ENCODE results near the gene FAM98B.

GRCh38 chr15:38533416-38533915 is 79.5 kb downstream of the FAM98B start:
- TF ChIP-seq CTCF (conservative IDR thresholded peaks at IDR 0.05 in 1 of 2, IDR thresholded peaks at IDR 0.05 in 1 of 2; ENCODE audit: extremely low read depth in 1 of 2, insufficient read depth in 1 of 2, low read depth in 1 of 2, low read length in 2 of 2) (no peak), EZH2 (IDR thresholded peaks at IDR 0.05; ENCODE audit: borderline replicate concordance, low read length) (no peak)

Measured in mammary epithelial cell (primary cell).